Ectodermal cell (in vitro differentiated cells): ENCODE results near the gene EXOC3L2. TPM values are rescaled to one million over a fixed set of nuclear protein-coding genes. Genes with fewer than 3 reads are reported as not detected.

ENCODE experiments used
- H3K27ac ChIP-seq: 2 replicates; pipeline ENCODE4 v1.7.0; 2013; ENCODE audit warnings: mild to moderate bottlenecking, low read depth, low read length; ENCODE audit not compliant: insufficient read depth, poor library complexity, severe bottlenecking
- H3K27me3 ChIP-seq: 2 replicates; pipeline ENCODE4 v1.7.0; 2013; ENCODE audit warnings: mild to moderate bottlenecking, low read length; ENCODE audit not compliant: insufficient read depth, control insufficient read depth, poor library complexity, severe bottlenecking
- H3K36me3 ChIP-seq: one replicate; pipeline ENCODE4 v1.7.0; 2013; ENCODE audit warnings: low read length; ENCODE audit not compliant: control insufficient read depth, insufficient read depth
- H3K4me1 ChIP-seq: one replicate; pipeline ENCODE4 v1.7.0; 2013; ENCODE audit warnings: low read length; ENCODE audit not compliant: control insufficient read depth, insufficient read depth
- H3K4me3 ChIP-seq: 2 replicates; pipeline ENCODE4 v1.7.0; 2013; ENCODE audit warnings: low read depth, low read length, control low read depth; ENCODE audit not compliant: insufficient read depth
- H3K9me3 ChIP-seq: 2 replicates; pipeline ENCODE4 v1.7.0; 2013; ENCODE audit warnings: mild to moderate bottlenecking, low read length, moderate library complexity; ENCODE audit not compliant: control insufficient read depth
- WGBS, 2 experiments: methylation state at CpG; one replicate each; pipeline ENCODE4 v1.1.7; 2013; ENCODE audit warnings: missing lambda C conversion rate in 2 of 2; 5-methylcytosine and 5-hydroxymethylcytosine counted together
- polyA plus RNA-seq, 4 experiments: library from polyadenylated mRNA; stranded (reverse); fragments of 50-300 nt; gene quantifications; one replicate each; pipeline ENCODE4 v1.2.3, GENCODE V29; 2013

The EXOC3L2 gene
- polyA plus RNA-seq (2013, experiment 1 of 4) = 0.44 TPM
- polyA plus RNA-seq (2013, experiment 2 of 4) = 0.41 TPM
- polyA plus RNA-seq (2013, experiment 3 of 4) = 0.27 TPM
- 0.49 TPM for polyA plus RNA-seq (2013, experiment 4 of 4)

DNA sequence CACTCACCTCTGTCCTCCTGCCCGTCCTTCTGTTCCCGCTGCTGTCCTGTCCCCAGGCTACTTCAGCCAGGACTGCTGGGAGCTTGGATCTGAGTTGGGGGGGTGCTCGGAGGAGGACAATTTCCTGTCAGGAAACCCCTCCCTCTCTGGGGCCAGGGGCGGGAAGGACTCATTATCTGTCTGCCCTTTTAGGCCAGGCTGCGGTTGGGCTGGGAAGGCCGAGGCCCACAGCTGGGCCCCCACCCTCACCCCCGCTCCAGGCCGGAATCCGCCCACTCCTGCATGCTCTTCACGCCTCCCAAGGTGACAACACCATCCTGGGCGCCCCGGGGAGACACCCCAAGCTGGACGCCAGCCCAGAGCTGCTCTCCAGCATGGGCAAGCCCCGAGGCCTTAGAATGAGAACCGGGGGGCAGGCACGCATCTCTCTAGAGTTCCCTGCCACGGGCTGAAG, at the start of gene EXOC3L2:
EXOC3L2 (minus strand) TSS at position 74 of the 454 bp plus-strand sequence. CDS start 6,362 bp downstream, outside the sequence.
- H3K4me1 ChIP-seq = peaks cover 4% of the 10 kb centered on the region
- peaks cover 13% of the 10 kb centered on the region for H3K27me3 ChIP-seq
- no peaks in the 10 kb centered on the region for H3K36me3 ChIP-seq
- 72 to 76% methylated on average over 17 of the region's 17 CpGs for WGBS, 2 experiments
- no peaks in the 10 kb centered on the region for H3K9me3 ChIP-seq
- H3K27ac ChIP-seq = no peak within 1 kb of the TSS
- H3K4me3 ChIP-seq = no peak within 1 kb of the TSS

DNA sequence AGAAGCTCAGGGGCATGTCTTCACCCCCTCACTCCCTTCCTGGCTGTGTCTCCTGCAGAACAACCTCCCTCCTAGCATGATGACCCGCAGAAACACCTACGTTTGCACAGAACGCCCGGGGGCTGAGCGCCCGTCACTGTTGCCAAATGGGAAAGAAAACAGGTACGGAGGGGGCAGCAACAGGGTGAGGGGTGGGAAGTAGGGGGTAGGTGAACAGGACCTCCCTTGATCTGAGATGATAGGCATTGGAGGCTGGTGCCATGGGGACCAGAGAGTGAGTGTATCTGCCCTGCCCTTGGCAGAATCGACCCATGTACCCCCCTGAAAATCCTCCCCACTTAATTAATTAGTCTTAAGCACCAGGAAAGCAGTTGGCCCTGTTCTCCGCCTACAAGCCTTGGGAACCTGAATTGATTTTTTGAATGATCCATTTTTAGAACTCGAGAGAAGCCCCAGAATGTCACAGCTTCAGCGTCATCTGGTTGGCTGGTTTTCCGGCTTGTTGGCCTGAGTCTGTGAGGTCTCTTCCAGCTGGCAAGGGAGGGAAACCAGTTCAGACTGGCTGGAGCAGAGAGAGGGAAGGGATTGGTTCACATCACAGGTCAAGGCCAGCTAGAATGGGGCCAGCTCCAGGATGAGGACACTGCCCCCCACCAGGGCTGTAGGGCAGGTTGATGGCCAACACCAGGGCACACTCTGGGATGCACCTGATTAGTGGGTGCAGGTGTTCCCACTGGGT, 49.3 kb upstream of the EXOC3L2 start:
- H3K36me3 ChIP-seq = peaks cover 19% of the 10 kb centered on the region
- H3K27me3 ChIP-seq = no peaks in the 10 kb centered on the region
- 94 to 95% methylated on average over 12 of the region's 12 CpGs for WGBS, 2 experiments
- no peak overlapping the region for H3K4me3 ChIP-seq
- no peaks in the 10 kb centered on the region for H3K9me3 ChIP-seq
- no peaks in the 10 kb centered on the region for H3K4me1 ChIP-seq
- no peak overlapping the region for H3K27ac ChIP-seq

DNA sequence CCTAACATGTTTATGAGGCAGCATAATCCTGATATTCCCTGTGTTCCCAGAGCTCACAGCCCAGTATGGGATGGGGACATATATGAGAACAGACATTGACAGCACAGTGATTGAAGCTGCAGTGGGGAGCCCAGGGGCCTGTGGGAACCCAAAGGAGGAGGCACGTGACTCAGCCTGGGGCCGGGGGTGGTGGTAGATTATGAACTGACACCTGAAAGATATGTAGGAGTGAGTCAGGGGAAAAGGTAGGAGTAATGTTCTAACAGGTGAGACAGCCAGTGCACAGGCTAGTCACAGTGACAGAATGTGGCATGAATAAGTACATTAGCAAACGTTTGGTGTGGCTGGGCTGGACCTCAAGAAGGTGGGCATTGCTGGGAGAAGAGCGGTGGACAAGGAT, 48.5 kb upstream of the EXOC3L2 start:
- H3K9me3 ChIP-seq = no peaks in the 10 kb centered on the region
- H3K4me3 ChIP-seq = no peak overlapping the region
- no peak overlapping the region for H3K27ac ChIP-seq
- peaks cover 15% of the 10 kb centered on the region for H3K36me3 ChIP-seq
- no peaks in the 10 kb centered on the region for H3K27me3 ChIP-seq
- no peaks in the 10 kb centered on the region for H3K4me1 ChIP-seq
- WGBS, 2 experiments = 88 to 90% methylated on average over 4 of the region's 4 CpGs

DNA sequence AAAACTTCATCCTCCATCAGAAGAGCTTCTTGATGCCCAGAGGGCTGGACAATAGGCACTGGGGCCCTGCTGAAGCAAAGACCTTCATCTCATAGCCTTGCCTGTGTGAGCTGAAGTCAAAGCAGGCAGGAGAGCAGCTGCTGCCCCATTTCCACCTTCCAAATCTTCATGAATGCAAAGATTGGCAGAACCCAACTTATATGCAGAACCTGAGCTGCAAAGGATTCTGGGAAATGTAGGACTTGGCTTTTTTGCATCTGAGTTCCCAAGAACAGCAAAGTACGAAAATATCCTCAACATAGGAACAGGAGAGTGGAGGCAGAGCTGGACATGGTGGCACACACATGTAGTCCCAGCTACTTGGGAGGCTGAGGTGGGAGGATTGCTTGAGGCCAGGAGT, 46.6 kb upstream of the EXOC3L2 start:
- Histone ChIP-seq H3K4me3 (no peak overlapping the region), H3K36me3 (peaks cover 20% of the 10 kb centered on the region), H3K27ac (no peak overlapping the region), H3K9me3 (no peaks in the 10 kb centered on the region), H3K27me3 (no peaks in the 10 kb centered on the region), H3K4me1 (no peaks in the 10 kb centered on the region)
- WGBS, 2 experiments = 95 to 100% methylated on average over 1 of the region's 1 CpG

DNA sequence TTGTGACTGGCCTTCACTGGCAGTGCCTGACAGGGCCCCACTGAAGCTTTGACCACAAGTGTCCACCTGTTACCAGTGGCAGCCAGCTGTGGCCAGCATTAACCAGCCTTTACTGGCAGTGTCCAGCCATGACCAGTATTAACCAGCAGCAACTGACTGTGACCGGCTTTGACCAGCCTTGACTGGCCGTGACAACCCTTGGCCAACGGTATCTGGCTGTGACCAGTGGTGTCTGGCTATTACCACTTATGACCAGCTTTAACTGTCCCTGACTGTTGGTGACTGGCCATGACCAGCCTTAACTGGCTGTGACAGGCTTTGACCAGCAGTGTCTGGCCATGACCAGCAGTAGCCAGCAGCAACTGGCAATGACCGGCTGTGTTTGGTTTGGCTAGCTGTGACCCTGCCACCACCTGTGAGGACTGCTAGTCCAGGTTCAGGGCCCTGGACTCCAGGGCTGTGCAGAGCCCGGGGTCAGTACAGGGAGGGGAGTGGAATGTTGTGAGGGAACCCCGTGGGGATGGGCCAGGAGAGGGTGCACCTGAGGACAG, 45.2 kb upstream of the EXOC3L2 start:
- no peaks in the 10 kb centered on the region for H3K27me3 ChIP-seq
- WGBS, 2 experiments = 95 to 96% methylated on average over 6 of the region's 6 CpGs
- H3K4me3 ChIP-seq = no peak overlapping the region
- H3K9me3 ChIP-seq = no peaks in the 10 kb centered on the region
- no peak overlapping the region for H3K27ac ChIP-seq
- H3K4me1 ChIP-seq = no peaks in the 10 kb centered on the region
- peaks cover 11% of the 10 kb centered on the region for H3K36me3 ChIP-seq

DNA sequence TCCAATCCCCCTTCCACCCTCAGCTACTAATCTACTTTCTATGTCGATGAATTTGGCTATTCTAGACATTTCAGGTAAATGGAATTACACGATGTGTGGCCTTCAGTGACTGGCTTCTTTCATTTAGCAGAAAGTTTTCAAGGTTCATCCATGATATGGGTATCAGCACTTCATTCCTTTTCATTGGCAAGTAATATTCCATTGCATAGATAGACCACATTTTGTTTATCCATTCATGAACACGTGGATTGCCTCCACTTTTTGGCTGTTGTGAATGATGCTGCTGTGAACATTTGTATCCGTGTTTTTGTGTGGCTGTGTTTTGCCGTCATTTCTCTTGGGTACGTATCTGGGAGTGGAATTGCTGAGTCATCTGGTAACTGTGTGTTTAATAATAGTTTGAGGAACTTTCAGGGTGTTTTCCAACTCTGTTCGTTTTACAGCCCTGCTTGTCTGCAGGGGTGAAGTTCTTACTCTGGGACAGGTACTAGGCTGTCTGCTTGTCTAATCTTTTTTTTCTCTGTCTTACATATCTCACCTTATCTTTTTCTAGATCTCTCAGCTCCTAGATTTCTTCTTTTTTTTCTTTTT, 38.3 kb upstream of the EXOC3L2 start:
- H3K9me3 ChIP-seq = no peaks in the 10 kb centered on the region
- 73% methylated on average over 7 of the region's 7 CpGs for WGBS, 2 experiments
- no peak overlapping the region for H3K4me3 ChIP-seq
- H3K36me3 ChIP-seq = peaks cover 21% of the 10 kb centered on the region
- H3K4me1 ChIP-seq = no peaks in the 10 kb centered on the region
- H3K27me3 ChIP-seq = no peaks in the 10 kb centered on the region
- H3K27ac ChIP-seq = no peak overlapping the region

DNA sequence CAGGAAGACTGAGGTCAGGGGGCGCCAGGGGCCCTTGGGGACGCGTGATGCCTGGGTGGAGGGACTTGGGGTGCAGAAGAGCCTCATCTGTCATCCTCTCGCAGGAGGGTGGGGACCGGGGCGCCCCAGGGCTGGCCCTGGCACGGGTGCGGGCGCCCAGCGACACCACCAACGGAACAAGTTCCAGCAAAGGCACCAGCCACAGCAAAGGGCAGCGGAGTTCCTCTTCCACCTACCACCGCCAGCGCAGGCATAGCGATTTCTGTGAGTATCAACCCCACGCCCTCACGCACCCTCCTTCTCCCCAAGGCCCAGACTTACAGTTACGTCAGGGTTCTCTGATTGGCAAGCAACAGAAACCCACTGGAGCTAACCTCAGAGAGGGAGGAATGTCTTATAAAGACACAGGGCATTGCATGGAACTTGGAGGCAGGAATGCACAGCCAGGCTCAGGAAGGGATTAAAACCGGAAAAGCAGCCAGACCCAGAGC, 35.3 kb upstream of the EXOC3L2 start:
- 93 to 95% methylated on average over 19 of the region's 19 CpGs for WGBS, 2 experiments
- no peaks in the 10 kb centered on the region for H3K9me3 ChIP-seq
- H3K27ac ChIP-seq = no peak overlapping the region
- H3K27me3 ChIP-seq = no peaks in the 10 kb centered on the region
- no peak overlapping the region for H3K4me3 ChIP-seq
- H3K4me1 ChIP-seq = no peaks in the 10 kb centered on the region
- H3K36me3 ChIP-seq = peaks cover 25% of the 10 kb centered on the region

DNA sequence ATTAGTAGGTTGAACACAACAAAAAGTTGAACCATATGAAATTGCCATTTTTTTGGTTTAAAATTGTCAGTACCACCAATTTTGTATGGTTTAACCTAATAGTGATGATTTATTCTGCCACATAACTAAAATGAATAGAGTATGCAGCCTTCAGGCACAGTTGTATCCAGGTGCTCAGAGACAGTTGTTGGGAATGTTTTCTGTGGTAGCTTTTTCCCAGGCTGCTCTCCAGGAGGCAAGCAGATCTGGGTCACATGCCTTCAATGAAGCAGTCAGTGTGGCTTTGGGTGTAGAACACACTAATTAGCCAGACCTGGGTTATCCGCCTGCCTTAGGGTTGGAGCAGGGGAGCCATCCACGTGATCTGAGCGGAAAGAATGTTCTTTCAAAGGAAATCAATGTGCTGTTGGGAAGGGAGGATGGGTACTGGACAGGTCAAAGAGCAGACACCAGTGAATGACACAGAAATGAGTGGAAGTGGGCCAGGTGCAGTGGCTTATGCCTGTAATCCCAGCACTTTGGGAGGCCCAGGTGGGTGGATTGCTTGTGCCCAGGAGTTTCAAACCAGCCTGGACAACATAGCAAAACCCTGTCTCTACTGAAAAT, 34.5 kb upstream of the EXOC3L2 start:
- no peak overlapping the region for H3K4me3 ChIP-seq
- peaks cover 23% of the 10 kb centered on the region for H3K36me3 ChIP-seq
- 96% methylated on average over 3 of the region's 3 CpGs for WGBS, 2 experiments
- no peaks in the 10 kb centered on the region for H3K9me3 ChIP-seq
- no peak overlapping the region for H3K27ac ChIP-seq
- H3K4me1 ChIP-seq = no peaks in the 10 kb centered on the region
- H3K27me3 ChIP-seq = no peaks in the 10 kb centered on the region

DNA sequence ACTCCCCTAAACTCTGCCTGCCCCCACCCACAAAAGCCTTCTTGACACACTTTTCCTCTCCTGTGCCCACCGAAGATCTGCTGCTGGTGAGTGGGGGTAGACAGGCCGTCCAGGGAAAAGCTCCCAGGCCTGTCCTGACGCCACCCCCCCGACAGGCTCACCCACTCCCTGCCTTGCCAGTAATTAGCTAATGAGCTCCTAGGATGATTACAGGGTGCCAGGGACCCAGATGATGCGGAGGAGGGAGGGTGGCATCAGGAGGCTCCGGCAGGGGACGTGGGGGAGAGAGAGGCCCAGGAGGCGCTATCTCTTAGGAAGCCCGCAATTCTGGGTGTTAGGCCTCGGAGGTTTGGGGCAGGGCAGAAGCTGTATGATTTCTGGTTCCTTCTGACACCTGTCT, 32.9 kb upstream of the EXOC3L2 start:
- H3K9me3 ChIP-seq = no peaks in the 10 kb centered on the region
- H3K4me1 ChIP-seq = no peaks in the 10 kb centered on the region
- 95 to 97% methylated on average over 10 of the region's 10 CpGs for WGBS, 2 experiments
- no peaks in the 10 kb centered on the region for H3K27me3 ChIP-seq
- H3K27ac ChIP-seq = no peak overlapping the region
- no peak overlapping the region for H3K4me3 ChIP-seq
- peaks cover 29% of the 10 kb centered on the region for H3K36me3 ChIP-seq

DNA sequence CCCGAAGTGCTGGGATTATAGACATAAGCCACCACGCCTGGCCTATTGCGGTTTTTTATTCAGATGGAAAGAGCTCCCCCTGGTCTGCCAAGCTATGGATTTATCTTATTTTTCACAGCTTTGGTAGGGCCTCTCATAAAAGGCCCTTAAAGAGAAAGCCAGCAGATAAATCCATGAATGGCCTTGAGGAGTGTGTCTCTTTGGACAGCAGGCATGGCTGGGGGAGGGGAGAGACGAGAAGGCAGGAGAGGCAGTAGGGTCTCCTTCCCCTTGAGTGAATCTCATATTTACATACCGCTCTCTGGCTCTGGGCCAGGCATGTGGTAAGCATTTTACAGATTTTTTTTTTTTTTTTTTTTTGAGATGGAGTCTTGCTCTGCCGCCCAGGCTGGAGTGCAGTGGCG, 31.1 kb upstream of the EXOC3L2 start:
- H3K36me3 ChIP-seq = peaks cover 24% of the 10 kb centered on the region
- 92 to 93% methylated on average over 6 to 7 of the region's 7 CpGs for WGBS, 2 experiments
- no peak overlapping the region for H3K27ac ChIP-seq
- H3K4me3 ChIP-seq = no peak overlapping the region
- no peaks in the 10 kb centered on the region for H3K4me1 ChIP-seq
- no peaks in the 10 kb centered on the region for H3K9me3 ChIP-seq
- H3K27me3 ChIP-seq = no peaks in the 10 kb centered on the region
